ENCODE measurements around the gene PCK2.

GRCh38 chr14:24051789-24052655 lies 42.1 kb upstream of the PCK2 start, which contains the start of gene CARMIL3:
- TF ChIP-seq, protein P1, sequence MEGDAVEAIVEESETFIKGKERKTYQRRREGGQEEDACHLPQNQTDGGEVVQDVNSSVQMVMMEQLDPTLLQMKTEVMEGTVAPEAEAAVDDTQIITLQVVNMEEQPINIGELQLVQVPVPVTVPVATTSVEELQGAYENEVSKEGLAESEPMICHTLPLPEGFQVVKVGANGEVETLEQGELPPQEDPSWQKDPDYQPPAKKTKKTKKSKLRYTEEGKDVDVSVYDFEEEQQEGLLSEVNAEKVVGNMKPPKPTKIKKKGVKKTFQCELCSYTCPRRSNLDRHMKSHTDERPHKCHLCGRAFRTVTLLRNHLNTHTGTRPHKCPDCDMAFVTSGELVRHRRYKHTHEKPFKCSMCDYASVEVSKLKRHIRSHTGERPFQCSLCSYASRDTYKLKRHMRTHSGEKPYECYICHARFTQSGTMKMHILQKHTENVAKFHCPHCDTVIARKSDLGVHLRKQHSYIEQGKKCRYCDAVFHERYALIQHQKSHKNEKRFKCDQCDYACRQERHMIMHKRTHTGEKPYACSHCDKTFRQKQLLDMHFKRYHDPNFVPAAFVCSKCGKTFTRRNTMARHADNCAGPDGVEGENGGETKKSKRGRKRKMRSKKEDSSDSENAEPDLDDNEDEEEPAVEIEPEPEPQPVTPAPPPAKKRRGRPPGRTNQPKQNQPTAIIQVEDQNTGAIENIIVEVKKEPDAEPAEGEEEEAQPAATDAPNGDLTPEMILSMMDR (IDR thresholded peaks at IDR 0.05): no peak
- TF ChIP-seq POLR2A (IDR thresholded peaks at IDR 0.05) (no peak), EP300 (IDR thresholded peaks at IDR 0.05) (no peak)
